Gastroesophageal sphincter (tissue), 3 donors: ENCODE data around the gene TCP11.

Experiments
- EP300 ChIP-seq: sonication (generic); formaldehyde crosslinking; IDR thresholded peaks from one replicate; pipeline ENCODE4 v1.6.1; 2017; ENCODE audit warnings: antibody characterized with exemption, mild to moderate bottlenecking
- POLR2A ChIP-seq, 2 donors: fragments of 450-650 bp; IDR thresholded peaks; one replicate each; pipeline ENCODE4 v1.6.1; 2017; ENCODE audit warnings: antibody characterized with exemption in 2 of 2, mild to moderate bottlenecking in 2 of 2, moderate library complexity in 1 of 2
- POLR2AphosphoS5 ChIP-seq: sonication (generic); formaldehyde crosslinking; IDR thresholded peaks from one replicate; pipeline ENCODE4 v1.6.1; 2017; ENCODE audit warnings: antibody characterized with exemption
- TF ChIP-seq, protein P1 (sequence below), 4 experiments: fragments of 200-600 bp in 2 of 4; fragments of 450-650 bp in 2 of 4; sonication (generic) in 1 of 4; IDR thresholded peaks; one replicate each; pipeline ENCODE4 v1.5.1; 2017 to 2019; ENCODE audit warnings: antibody characterized with exemption in 4 of 4, mild to moderate bottlenecking in 2 of 4, moderate library complexity in 2 of 4

- TF ChIP-seq, protein P1, sequence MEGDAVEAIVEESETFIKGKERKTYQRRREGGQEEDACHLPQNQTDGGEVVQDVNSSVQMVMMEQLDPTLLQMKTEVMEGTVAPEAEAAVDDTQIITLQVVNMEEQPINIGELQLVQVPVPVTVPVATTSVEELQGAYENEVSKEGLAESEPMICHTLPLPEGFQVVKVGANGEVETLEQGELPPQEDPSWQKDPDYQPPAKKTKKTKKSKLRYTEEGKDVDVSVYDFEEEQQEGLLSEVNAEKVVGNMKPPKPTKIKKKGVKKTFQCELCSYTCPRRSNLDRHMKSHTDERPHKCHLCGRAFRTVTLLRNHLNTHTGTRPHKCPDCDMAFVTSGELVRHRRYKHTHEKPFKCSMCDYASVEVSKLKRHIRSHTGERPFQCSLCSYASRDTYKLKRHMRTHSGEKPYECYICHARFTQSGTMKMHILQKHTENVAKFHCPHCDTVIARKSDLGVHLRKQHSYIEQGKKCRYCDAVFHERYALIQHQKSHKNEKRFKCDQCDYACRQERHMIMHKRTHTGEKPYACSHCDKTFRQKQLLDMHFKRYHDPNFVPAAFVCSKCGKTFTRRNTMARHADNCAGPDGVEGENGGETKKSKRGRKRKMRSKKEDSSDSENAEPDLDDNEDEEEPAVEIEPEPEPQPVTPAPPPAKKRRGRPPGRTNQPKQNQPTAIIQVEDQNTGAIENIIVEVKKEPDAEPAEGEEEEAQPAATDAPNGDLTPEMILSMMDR (IDR thresholded peaks at IDR 0.05): no peak
- TF ChIP-seq POLR2A (IDR thresholded peaks at IDR 0.05) (no peak), EP300 (no peak), POLR2AphosphoS5 (no peak)
Measured at GRCh38 chr6:35164868-35165267, 23.7 kb upstream of the TCP11 start.
